ENCODE measurements around the gene ANO7.

Gene ANO7

GRCh38 chr2:241270531-241270930, 82.1 kb downstream of the ANO7 start:
- DNase-seq (ENCODE audit: insufficient read length, low spot score) = no peak
- no peak for FAIRE-seq

- DNase-seq (ENCODE audit: insufficient read length, low spot score) (peak; percentile 60), FAIRE-seq (no peak)
These were observed 83.3 kb downstream of the ANO7 start for GRCh38 chr2:241271706-241272302.

- FAIRE-seq (no peak), DNase-seq (ENCODE audit: insufficient read length, low spot score) (peak; percentile 74)
These were observed 84.1 kb downstream of the ANO7 start for GRCh38 chr2:241272303-241273209.

GRCh38 chr2:241273210-241274020, 84.9 kb downstream of the ANO7 start:
- FAIRE-seq (no peak), DNase-seq (ENCODE audit: insufficient read length, low spot score) (no peak)

GRCh38 chr2:241274127-241274526, 85.7 kb downstream of the ANO7 start:
- DNase-seq (ENCODE audit: insufficient read length, low spot score) = no peak
- FAIRE-seq = no peak

All from HTR-8/SVneo (cell line).